ENCODE results near the gene PAFAH1B2. TPM values are rescaled to one million over a fixed set of nuclear protein-coding genes. Genes with fewer than 3 reads are reported as not detected.

Gene PAFAH1B2
- total RNA-seq, 6 donors from 2014 or later = 63.9 to 101 (median 81.3) TPM

DNA sequence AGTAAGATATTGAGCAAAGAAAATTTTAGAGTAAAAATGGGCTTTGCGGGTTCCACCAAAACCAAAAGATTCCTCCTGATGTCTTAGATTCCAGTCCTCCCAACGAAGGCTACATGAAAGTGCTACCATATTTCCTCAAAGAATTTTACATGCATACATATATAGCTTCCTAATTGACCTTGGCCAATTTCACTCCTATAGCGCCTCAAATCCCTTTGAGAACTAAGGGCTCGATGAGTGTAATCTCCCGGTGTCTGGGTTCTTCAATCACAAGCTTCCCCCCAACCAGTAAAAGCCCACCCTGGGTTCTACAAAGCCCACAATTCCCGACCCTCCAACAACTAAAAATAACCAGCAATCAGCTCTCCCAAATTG is 47.1 kb upstream of the PAFAH1B2 start:
- DNase-seq (no peak), ATAC-seq (ENCODE audit: low FRiP score in 2 of 2) (no peak)
- H3K27me3 ChIP-seq = no peaks in the 10 kb centered on the region
- peak overlapping the region; percentile 46 to 92 (median 80) for H3K4me3 ChIP-seq
- H3K36me3 ChIP-seq = no peaks in the 10 kb centered on the region
- peaks cover 33 to 55% (median 38%) of the 10 kb centered on the region in 4 donors for H3K4me1 ChIP-seq
- H3K9me3 ChIP-seq = no peaks in the 10 kb centered on the region
- TF ChIP-seq EP300 (IDR thresholded peaks at IDR 0.05) (no peak), POLR2AphosphoS5 (IDR thresholded peaks at IDR 0.05) (no peak), POLR2A (IDR thresholded peaks at IDR 0.05) (no peak)
- TF ChIP-seq, protein P1, sequence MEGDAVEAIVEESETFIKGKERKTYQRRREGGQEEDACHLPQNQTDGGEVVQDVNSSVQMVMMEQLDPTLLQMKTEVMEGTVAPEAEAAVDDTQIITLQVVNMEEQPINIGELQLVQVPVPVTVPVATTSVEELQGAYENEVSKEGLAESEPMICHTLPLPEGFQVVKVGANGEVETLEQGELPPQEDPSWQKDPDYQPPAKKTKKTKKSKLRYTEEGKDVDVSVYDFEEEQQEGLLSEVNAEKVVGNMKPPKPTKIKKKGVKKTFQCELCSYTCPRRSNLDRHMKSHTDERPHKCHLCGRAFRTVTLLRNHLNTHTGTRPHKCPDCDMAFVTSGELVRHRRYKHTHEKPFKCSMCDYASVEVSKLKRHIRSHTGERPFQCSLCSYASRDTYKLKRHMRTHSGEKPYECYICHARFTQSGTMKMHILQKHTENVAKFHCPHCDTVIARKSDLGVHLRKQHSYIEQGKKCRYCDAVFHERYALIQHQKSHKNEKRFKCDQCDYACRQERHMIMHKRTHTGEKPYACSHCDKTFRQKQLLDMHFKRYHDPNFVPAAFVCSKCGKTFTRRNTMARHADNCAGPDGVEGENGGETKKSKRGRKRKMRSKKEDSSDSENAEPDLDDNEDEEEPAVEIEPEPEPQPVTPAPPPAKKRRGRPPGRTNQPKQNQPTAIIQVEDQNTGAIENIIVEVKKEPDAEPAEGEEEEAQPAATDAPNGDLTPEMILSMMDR (IDR thresholded peaks at IDR 0.05) = no peak
- peak overlapping the region; percentile 95 to 99 (median 97) for H3K27ac ChIP-seq
- WGBS, 2 donors = 39 to 59% methylated on average over 6 of the region's 6 CpGs

DNA sequence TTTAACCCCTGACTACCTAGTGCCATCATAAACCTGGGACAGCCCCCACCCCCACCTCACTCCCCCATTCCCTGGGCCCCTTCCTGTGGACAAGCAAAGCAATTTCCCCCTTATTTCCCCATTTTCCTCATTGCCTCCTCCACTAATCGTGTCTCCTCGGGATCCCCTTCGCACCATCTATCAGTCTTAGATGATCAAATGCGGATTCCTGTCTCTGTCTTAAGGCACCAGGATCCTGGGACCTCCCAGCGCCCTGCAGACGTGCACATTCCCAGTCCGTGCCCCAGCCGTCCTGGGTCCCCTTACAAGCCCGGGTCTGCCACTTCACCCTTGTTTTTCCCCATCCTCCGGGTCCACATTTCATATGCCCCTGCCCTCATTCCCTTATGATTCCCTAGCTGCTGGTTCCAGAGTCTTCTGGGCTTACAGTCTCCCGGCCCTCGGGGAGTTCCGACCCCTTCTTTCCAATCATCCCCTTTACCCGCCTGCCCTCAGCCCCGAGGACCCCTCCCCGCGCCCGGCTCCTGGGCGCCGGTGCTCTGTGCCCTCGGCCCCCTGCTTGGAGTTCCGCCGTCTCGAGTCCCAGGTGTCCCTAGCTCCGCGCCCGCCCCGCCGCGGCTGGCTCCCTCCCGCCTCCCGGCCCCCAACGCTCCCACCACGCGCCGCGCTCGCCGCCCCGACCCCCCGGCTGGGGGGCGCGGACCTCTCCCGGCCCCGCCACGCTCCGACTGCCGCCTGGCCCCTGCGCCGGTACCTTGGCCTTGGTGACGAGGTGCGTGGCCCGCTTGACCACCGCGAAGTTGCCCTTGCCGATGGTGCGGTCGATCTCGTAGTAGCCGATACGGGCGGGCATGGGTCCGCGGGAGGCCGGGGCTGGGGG is 46.5 kb upstream of the PAFAH1B2 start:
- Histone ChIP-seq H3K27me3 (no peaks in the 10 kb centered on the region), H3K27ac (peak overlapping the region; percentile 95 to 99 (median 97)), H3K4me3 (peak overlapping the region; percentile 46 to 92 (median 80)), H3K36me3 (no peaks in the 10 kb centered on the region), H3K9me3 (no peaks in the 10 kb centered on the region), H3K4me1 (peaks cover 33 to 55% (median 38%) of the 10 kb centered on the region in 4 donors)
- ATAC-seq (ENCODE audit: low FRiP score in 2 of 2) (peak in 1 of 2 donors; percentile 14), DNase-seq (peak; percentile 51 to 94)
- no peak for TF ChIP-seq EP300 (IDR thresholded peaks at IDR 0.05)
- TF ChIP-seq, protein P1 (IDR thresholded peaks at IDR 0.05) = no peak
- no peak for TF ChIP-seq POLR2AphosphoS5 (IDR thresholded peaks at IDR 0.05)
- no peak for TF ChIP-seq POLR2A (IDR thresholded peaks at IDR 0.05)
- 2 to 3% methylated on average over 21 to 38 of the region's 65 CpGs for WGBS, 2 donors

DNA sequence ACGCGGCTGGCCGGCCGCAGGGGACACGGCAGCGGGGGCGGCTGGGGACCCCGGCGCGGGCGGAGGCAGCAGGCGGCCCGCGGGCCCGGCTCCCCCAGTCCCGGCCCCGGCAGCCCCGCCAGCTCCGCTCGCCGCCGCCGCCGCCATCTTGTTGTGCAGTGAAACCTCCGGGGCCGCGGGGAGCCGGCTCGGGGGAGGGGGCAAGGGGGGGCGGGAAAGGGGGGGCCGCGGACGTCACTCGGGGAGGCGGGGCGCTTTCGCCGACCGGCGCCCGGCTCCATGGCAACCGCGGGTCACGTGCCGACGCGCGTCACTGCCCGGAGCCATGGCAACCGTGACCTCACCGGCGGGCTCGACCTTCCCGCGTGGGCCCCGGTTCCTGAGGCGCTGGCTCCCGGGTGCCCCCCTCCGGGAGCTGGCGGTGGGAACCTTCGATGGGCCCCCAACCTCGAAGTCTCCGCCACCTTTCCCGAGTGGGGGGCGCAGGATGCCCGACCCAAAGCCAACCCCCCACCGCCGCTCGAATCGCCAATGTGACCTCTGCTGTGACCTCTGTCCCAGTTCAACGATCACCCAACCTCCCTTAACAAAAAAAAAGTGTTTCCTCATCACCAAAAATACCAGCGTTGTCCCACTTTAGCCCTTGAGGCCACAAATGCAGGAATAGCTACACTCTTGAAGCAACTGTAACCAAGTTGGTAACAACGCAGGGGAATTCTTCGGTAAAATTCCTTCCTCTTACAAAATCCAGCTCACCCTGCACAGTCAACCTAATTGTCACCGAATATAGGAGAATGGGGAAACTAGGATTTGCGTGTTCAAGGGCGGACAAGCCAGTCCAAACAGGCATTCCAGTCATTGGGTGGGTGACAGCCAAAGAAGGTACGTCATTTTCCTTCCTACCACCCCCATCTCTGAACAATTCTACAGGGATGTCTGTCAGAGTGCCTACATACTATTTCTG is 45.5 kb upstream of the PAFAH1B2 start, which contains the start of gene SIK3:
TSS of gene SIK3 (minus strand) at position 160 of the 964 bp plus-strand sequence. CDS start at position 147, 13 bp downstream.
- 2 to 5% methylated on average over 19 to 20 of the region's 78 CpGs for WGBS, 2 donors
- TF ChIP-seq EP300 (IDR thresholded peaks at IDR 0.05) = peak in 2 of 4 donors; percentile 63 to 71
- peak in 2 of 4 donors; percentile 84 to 86 for TF ChIP-seq POLR2A (IDR thresholded peaks at IDR 0.05)
- TF ChIP-seq, protein P1 (IDR thresholded peaks at IDR 0.05) = peak; percentile 21 to 81 (median 48)
- TF ChIP-seq POLR2AphosphoS5 (IDR thresholded peaks at IDR 0.05) = peak; percentile 50 to 72

DNA sequence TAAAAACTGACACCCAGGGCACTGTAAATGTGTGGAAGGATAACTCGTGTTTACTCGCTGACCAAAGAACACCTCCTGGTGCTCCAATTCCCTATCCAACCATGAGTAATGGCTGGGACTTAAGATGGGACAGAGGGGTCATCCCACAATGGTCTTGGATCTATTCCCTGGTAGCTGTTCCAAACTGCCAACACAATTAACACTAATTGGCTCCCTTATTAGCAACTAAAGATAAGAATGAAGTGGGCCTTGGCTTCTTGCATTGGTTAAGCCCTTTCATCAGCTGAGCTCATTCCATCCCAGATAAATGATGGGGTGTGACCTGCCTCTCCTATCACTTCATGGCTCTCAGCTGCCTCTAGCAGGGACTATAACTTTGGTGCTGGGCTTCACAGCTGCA is 44.4 kb upstream of the PAFAH1B2 start:
- Histone ChIP-seq H3K4me1 (peaks cover 29 to 40% (median 34%) of the 10 kb centered on the region in 4 donors), H3K4me3 (no peak overlapping the region), H3K27ac (peak overlapping the region; percentile 95 to 99 (median 97)), H3K36me3 (no peaks in the 10 kb centered on the region), H3K27me3 (no peaks in the 10 kb centered on the region), H3K9me3 (no peaks in the 10 kb centered on the region)
- ATAC-seq (ENCODE audit: low FRiP score in 2 of 2) (no peak), DNase-seq (no peak)
- TF ChIP-seq POLR2AphosphoS5 (IDR thresholded peaks at IDR 0.05) (no peak), EP300 (IDR thresholded peaks at IDR 0.05) (no peak)
- TF ChIP-seq, protein P1 (IDR thresholded peaks at IDR 0.05) = no peak
- WGBS, 2 donors = 78 to 83% methylated on average over 2 of the region's 2 CpGs

More for the DNA sequence above, 45.5 kb upstream of the PAFAH1B2 start, which contains the start of gene SIK3:
- peak; percentile 95 to 99 for DNase-seq
- peak; percentile 90 to 95 for ATAC-seq (ENCODE audit: low FRiP score in 2 of 2)
- Histone ChIP-seq H3K4me1 (peaks cover 33 to 47% (median 36%) of the 10 kb centered on the region in 4 donors), H3K9me3 (no peaks in the 10 kb centered on the region), H3K4me3 (peak within 1 kb of the TSS; percentile 46 to 92 (median 80)), H3K36me3 (no peaks in the 10 kb centered on the region), H3K27ac (peak within 1 kb of the TSS; percentile 95 to 99 (median 97)), H3K27me3 (no peaks in the 10 kb centered on the region)
